Kidney epithelial cell (primary cell): ENCODE results near the gene MRPL52. TPM values are rescaled to one million over a fixed set of nuclear protein-coding genes. Genes with fewer than 3 reads are reported as not detected.

Source experiments
- DNase-seq: peaks from one replicate; pipeline ENCODE4 v3.0.0-alpha.2; 2010; ENCODE audit warnings: low read depth
- H3K27me3 ChIP-seq: 2 replicates; pipeline ENCODE4 v1.6.0; 2011; ENCODE audit warnings: low read length; ENCODE audit not compliant: control insufficient read depth, insufficient read depth
- H3K36me3 ChIP-seq: 2 replicates; pipeline ENCODE4 v1.5.1; 2011; ENCODE audit warnings: low read length; ENCODE audit not compliant: control insufficient read depth, insufficient read depth
- H3K4me3 ChIP-seq: 2 replicates; pipeline ENCODE4 v1.5.1; 2011; ENCODE audit warnings: low read depth, mild to moderate bottlenecking, control low read depth, low read length
- total RNA-seq: library from RNA; depleted of rRNA; stranded (reverse); fragments of >200 nt; gene quantifications from 2 replicates; pipeline ENCODE4 v1.2.3, GENCODE V29; 2015
- TF ChIP-seq, protein P1 (sequence below): IDR thresholded peaks from 2 replicates; pipeline ENCODE4 v1.5.1; 2011; ENCODE audit warnings: mild to moderate bottlenecking, moderate library complexity, low read length, control low read depth, inconsistent platforms; ENCODE audit not compliant: insufficient read depth, poor library complexity, severe bottlenecking

Gene MRPL52
- total RNA-seq, 1 donor from 2014 or later = 362 TPM

GRCh38 chr14:22813145-22813544, 16.5 kb upstream of the MRPL52 start:
- H3K36me3 ChIP-seq = no peaks in the 10 kb centered on the region
- DNase-seq = no peak
- TF ChIP-seq, protein P1, sequence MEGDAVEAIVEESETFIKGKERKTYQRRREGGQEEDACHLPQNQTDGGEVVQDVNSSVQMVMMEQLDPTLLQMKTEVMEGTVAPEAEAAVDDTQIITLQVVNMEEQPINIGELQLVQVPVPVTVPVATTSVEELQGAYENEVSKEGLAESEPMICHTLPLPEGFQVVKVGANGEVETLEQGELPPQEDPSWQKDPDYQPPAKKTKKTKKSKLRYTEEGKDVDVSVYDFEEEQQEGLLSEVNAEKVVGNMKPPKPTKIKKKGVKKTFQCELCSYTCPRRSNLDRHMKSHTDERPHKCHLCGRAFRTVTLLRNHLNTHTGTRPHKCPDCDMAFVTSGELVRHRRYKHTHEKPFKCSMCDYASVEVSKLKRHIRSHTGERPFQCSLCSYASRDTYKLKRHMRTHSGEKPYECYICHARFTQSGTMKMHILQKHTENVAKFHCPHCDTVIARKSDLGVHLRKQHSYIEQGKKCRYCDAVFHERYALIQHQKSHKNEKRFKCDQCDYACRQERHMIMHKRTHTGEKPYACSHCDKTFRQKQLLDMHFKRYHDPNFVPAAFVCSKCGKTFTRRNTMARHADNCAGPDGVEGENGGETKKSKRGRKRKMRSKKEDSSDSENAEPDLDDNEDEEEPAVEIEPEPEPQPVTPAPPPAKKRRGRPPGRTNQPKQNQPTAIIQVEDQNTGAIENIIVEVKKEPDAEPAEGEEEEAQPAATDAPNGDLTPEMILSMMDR = no peak
- H3K27me3 ChIP-seq = no peaks in the 10 kb centered on the region
- H3K4me3 ChIP-seq = no peak overlapping the region

- Histone ChIP-seq H3K4me3 (no peak overlapping the region), H3K27me3 (no peaks in the 10 kb centered on the region), H3K36me3 (no peaks in the 10 kb centered on the region)
- no peak for DNase-seq
- TF ChIP-seq, protein P1 = no peak
Observed at GRCh38 chr14:22814373-22814772, 15.3 kb upstream of the MRPL52 start.

GRCh38 chr14:22814941-22815713, 14.6 kb upstream of the MRPL52 start, which contains the start of gene SLC7A7:
SLC7A7 (minus strand) TSS chr14:22815435; CDS start chr14:22813398, 2,037 bp downstream.
- peak within 1 kb of the TSS; percentile 10 for H3K4me3 ChIP-seq

DNA sequence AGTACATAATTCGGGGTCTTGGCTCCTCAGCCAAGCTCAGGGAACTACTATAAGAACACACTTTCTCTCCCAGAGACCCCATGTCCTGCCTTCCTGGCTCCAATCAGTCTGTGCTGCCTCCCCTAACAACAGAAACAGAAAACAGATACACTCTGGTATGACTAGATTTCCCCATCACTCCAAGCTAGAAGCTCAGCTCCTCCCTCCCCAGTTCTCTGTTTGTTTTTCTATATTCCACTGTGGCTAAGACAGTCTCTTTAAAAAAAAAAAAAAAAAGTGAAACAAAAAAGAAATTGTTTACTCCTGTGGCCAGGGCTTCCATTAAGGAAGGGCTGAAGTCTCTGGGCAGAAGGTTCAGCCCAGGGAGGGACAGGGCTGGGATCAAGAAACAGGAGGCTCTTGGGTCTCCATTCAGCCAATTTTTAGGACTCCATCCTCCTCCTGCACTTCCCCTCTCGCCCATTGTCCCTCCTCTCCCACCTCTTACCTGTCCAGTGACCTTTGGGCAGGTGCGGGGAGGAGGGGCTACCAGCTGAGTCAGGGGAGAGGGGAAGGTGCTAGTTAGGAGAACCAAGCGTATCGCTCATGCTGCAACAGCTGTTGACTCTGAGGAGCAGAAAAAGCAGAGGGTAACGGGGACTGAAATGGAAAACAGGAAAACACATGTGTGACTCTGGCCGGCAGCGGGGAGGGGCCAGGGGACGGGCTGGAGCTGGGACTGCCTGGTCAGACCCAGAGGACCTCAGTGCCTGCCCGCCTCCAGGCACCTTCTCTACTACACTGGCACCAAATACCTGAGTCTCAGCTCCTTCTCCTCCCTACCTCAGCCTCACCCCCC, 10.3 kb upstream of the MRPL52 start:
- DNase-seq = no peak

More at GRCh38 chr14:22814941-22815713, 14.6 kb upstream of the MRPL52 start, which contains the start of gene SLC7A7:
- no peaks in the 10 kb centered on the region for H3K36me3 ChIP-seq
- no peak for DNase-seq
- TF ChIP-seq, protein P1 = no peak
- no peaks in the 10 kb centered on the region for H3K27me3 ChIP-seq

DNA sequence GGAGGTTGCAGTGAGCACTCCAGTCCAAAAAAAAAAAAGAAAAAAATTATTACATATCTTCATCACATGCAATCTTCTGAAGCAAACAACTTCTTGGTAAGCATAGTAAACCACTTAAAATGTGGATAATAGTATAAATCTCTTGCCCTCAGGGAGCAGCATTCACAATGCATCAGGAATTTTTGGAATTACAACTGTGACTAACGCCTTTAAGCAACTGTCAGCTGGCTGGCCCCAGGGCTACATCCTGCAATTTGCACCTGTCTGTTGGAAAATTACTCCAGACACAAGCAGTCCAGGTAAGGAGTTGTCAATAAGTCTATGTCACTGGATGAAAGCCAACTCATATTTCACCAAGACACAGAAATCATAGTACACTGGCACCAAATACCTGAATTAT, 9.0 kb upstream of the MRPL52 start:
- DNase-seq = no peak
- TF ChIP-seq, protein P1 = no peak
- H3K4me3 ChIP-seq = no peak overlapping the region
- H3K27me3 ChIP-seq = no peaks in the 10 kb centered on the region
- no peaks in the 10 kb centered on the region for H3K36me3 ChIP-seq

More for the DNA sequence above, 10.3 kb upstream of the MRPL52 start:
- no peak overlapping the region for H3K4me3 ChIP-seq
- H3K36me3 ChIP-seq = no peaks in the 10 kb centered on the region
- TF ChIP-seq, protein P1 = no peak
- no peaks in the 10 kb centered on the region for H3K27me3 ChIP-seq
